Measurements from ENCODE around the gene BLVRA.
"Not testable (repeated sequence)": the region's sequence is repeated elsewhere in the genome, so short reads cannot be mapped to it uniquely, and the experiment has no call there.

Gene BLVRA

DNA sequence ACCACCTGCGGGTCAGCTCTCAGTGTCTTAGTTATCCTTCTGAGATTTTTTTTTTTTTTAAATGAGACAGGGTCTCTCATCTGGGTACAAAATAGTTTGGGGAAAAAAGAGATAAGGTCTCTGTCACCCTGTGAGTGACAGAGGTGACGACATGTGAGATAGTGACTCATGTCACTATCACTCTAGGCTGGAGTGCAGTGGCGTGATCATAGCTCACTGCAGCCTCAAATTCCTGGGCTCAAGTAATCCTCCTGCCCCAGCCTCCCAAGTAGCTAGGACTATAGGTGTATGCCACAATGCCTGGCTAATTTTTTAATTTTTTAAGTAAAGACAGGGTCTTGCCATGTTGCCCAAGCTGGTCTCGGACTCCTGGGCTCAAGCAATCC is 10.4 kb downstream of the BLVRA start:
- Mint-ChIP-seq H3K27me3 (no peaks in the 10 kb centered on the region), H3K4me1 (peaks cover 4 to 9% of the 10 kb centered on the region in 2 donors), H3K36me3 (peaks cover 0 to 5% of the 10 kb centered on the region in 2 donors), H3K9me3 (no peaks in the 10 kb centered on the region), H3K4me3 (no peak overlapping the region), H3K27ac (no peak overlapping the region)
- no peak for DNase-seq
- no peak for ATAC-seq (replicated peaks)

DNA sequence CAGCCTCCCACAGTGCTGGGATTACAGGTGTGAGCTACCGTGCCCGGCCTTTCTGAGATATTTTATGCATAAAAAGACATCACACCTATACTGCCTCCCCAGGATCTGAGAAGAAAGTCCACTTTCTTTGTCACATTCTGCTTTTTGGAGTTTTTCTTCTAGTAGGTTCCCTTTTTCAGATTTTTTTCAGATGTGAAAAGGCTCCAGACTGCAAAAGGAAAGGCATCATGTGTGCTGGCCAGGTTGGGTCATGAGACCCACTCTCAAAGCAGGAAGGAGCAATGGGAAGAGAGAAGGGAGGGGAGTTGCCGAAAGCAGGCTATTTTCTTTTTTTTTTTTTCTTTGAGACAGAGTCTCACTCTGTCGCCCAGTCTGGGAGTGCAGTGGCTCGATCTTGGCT is 10.8 kb downstream of the BLVRA start:
- no peak overlapping the region for H3K4me3 Mint-ChIP-seq
- no peaks in the 10 kb centered on the region for H3K9me3 Mint-ChIP-seq
- ATAC-seq (replicated peaks) (no peak), DNase-seq (no peak)
- no peak overlapping the region for H3K27ac Mint-ChIP-seq
- H3K36me3 Mint-ChIP-seq: peaks cover 0 to 5% of the 10 kb centered on the region in 2 donors
- H3K4me1 Mint-ChIP-seq: peaks cover 3 to 7% of the 10 kb centered on the region in 2 donors
- H3K27me3 Mint-ChIP-seq: no peaks in the 10 kb centered on the region

DNA sequence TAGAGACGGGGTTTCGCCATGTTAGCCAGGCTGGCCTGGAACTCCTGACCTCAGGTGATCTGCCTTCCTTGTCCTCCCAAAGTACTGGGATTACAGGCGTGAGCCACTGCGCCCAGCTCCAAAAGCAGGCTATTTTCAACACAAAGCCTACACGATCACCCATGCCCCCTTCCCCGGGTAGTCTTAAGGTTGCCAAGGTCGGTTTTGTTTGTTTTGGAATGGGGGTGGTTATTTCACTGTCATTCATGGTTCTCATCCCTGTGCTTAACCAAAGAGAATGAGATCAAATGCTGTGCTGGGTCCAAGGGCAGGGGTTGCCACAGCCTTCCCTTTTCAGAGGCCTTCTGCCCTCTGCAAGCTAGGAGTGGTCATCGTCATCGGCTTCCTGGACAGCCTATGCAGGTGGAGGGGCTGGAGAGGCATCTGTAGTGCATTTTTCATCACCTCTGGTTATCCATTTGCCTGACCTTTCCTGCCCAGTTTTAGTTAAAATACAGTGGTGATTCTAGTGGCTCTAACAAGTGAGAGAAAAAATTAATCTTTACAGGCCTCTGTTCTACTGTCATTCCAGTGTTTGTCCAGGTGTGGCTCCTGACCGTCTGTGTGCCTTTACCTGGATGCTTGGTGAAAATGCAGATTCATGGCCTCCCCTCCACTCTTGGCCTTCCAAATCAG is 11.4 kb downstream of the BLVRA start:
- Mint-ChIP-seq H3K36me3 (peaks cover 0 to 5% of the 10 kb centered on the region in 2 donors), H3K4me3 (no peak overlapping the region), H3K27me3 (no peaks in the 10 kb centered on the region), H3K4me1 (peaks cover 0 to under 1% of the 10 kb centered on the region in 2 donors), H3K27ac (no peak overlapping the region), H3K9me3 (no peaks in the 10 kb centered on the region)
- DNase-seq (no peak), ATAC-seq (replicated peaks) (no peak)

DNA sequence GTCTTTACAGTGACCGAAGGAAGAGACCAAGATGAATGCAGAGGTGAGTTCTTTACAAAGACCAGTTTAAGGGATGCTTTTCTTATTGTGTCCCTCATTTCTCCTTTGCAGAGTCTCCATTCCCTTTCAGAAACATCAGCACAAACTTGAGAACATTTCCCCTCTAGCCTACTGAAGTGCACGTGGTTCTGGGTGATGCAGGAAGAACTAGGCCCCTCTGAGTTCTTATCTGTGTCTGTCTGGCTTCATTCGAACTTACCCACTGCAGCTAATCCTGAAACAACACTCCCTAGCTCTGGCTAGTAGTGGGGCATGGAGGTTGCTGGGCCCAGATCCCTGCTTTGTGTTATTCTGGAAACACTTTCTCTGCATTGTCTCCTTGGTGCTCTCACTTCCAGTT is 12.6 kb downstream of the BLVRA start:
- no peak for ATAC-seq (replicated peaks)
- Mint-ChIP-seq H3K4me3 (no peak overlapping the region), H3K9me3 (no peaks in the 10 kb centered on the region), H3K27ac (peak overlapping the region; percentile 31), H3K36me3 (peaks cover 3 to 5% of the 10 kb centered on the region in 2 donors), H3K27me3 (no peaks in the 10 kb centered on the region), H3K4me1 (no peaks in the 10 kb centered on the region)
- no peak for DNase-seq

DNA sequence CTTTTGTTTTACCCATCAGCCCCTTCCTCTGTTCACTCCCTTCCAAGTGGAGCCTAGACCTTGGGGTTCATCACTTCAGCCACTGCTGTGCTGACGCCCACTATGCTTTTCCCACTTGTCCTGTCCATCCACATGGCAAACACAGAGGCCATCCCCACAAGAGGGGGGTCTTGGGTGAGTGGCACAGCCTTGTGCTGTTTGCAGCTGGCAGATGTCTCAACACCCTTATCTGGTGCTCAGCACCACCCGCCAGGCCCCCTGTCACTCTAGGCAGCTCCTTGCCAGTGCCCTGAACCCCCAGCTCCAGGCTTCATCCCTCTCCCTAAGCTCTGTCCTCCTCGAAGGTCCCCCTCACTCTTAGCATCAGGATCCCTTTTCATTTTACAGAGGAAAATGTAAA is 13.1 kb downstream of the BLVRA start:
- H3K27ac Mint-ChIP-seq: no peak overlapping the region
- no peak for ATAC-seq (replicated peaks)
- H3K9me3 Mint-ChIP-seq: no peaks in the 10 kb centered on the region
- DNase-seq: no peak
- H3K4me3 Mint-ChIP-seq: no peak overlapping the region
- H3K27me3 Mint-ChIP-seq: no peaks in the 10 kb centered on the region
- H3K4me1 Mint-ChIP-seq: no peaks in the 10 kb centered on the region
- peaks cover 3 to 7% of the 10 kb centered on the region in 2 donors for H3K36me3 Mint-ChIP-seq

DNA sequence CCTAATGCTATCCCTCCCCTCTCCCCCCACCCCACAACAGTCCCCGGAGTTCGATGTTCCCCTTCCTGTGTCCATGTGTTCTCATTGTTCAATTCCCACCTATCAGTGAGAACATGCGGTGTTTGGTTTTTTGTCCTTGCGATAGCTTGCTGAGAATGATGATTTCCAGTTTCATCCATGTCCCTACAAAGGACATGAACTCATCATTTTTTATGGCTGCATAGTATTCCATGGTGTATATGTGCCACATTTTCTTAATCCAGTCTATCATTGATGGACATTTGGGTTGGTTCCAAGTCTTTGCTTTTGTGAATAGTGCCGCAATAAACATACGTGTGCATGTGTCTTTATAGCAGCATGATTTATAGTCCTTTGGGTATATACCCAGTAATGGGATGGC is 14.8 kb downstream of the BLVRA start:
- H3K4me3 Mint-ChIP-seq; ATAC-seq (replicated peaks); H3K27ac Mint-ChIP-seq; H3K27me3 Mint-ChIP-seq; H3K9me3 Mint-ChIP-seq; DNase-seq; H3K4me1 Mint-ChIP-seq: not testable (repeated sequence)
- H3K36me3 Mint-ChIP-seq: peaks cover 3 to 13% of the 10 kb centered on the region in 2 donors

DNA sequence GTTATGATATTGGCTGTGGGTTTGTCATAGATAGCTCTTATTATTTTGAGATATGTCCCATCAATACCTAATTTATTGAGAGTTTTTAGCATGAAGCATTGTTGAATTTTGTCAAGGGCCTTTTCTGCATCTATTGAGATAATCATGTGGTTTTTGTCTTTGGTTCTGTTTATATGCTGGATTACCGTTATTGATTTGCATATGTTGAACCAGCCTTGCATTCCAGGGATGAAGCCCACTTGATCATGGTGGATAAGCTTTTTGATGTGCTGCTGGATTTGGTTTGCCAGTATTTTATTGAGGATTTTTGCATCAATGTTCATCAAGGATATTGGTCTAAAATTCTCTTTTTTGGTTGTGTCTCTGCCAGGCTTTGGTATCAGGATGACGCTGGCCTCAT is 16.8 kb downstream of the BLVRA start:
- ATAC-seq (replicated peaks); H3K27ac Mint-ChIP-seq; H3K27me3 Mint-ChIP-seq; H3K4me1 Mint-ChIP-seq; H3K9me3 Mint-ChIP-seq; DNase-seq; H3K4me3 Mint-ChIP-seq: not testable (repeated sequence)
- peaks cover 4 to 18% of the 10 kb centered on the region in 2 donors for H3K36me3 Mint-ChIP-seq

DNA sequence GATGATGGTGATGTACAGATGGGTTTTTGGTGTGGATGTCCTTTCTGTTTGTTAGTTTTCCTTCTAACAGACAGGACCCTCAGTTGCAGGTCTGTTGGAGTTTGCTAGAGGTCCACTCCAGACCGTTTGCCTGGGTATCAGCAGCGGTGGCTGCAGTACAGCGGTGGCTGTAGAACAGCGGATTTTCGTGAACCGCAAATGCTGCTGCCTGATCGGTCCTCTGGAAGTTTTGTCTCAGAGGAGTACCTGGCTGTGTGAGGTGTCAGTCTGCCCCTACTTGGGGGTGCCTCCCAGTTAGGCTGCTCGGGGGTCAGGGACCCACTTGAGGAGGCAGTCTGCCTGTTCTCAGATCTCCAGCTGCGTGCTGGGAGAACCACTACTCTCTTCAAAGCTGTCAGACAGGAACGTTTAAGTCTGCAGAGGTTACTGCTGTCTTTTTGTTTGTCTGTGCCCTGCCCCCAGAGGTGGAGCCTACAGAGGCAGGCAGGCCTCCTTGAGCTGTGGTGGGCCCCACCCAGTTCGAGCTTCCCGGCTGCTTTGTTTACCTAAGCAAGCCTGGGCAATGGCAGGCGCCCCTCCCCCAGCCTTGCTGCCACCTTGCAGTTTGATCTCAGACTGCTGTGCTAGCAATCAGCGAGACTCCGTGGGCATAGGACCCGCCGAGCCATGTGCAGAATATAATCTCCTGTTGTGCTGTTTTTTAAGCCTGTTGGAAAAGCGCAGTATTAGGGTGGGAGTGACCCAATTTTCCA is 20.0 kb downstream of the BLVRA start:
- peaks cover 8 to 20% of the 10 kb centered on the region in 2 donors for H3K36me3 Mint-ChIP-seq
- H3K27ac Mint-ChIP-seq; H3K9me3 Mint-ChIP-seq; DNase-seq; H3K4me3 Mint-ChIP-seq; ATAC-seq (replicated peaks); H3K27me3 Mint-ChIP-seq; H3K4me1 Mint-ChIP-seq: not testable (repeated sequence)

DNA sequence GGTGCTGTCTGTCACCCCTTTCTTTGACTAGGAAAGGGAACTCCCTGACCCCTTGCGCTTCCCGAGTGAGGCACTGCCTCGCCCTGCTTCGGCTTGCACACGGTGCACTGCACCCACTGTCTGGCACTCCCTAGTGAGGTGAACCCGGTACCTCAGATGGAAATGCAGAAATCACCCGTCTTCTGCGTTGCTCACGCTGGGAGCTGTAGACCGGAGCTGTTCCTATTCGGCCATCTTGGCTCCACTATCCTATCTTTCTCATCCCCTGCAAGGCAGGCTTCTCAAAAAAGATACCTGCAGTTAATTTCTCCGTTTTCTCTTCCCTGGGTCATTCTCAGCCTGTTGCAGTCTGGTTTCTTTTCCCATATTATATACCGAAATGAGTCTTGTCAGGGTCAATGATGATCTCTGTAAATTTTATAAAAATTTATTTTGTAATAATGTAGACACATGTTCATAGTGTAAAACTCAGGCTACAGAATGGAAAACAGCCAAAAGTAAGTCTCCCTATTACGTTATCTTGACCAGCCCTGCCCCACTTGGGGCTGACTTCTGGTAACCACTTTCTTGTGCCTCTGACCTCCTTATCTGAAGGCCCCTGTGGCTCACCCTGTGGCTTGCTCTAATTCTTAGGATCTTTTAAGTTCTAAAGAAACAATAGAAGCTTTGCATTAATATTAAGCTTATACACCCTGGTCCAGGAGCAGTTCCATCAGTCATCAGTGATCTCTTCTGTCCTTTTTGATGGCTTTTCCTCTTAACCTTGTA is 20.7 kb downstream of the BLVRA start:
- H3K36me3 Mint-ChIP-seq: peaks cover 8 to 20% of the 10 kb centered on the region in 2 donors
- no peaks in the 10 kb centered on the region for H3K27me3 Mint-ChIP-seq
- H3K27ac Mint-ChIP-seq: no peak overlapping the region
- H3K9me3 Mint-ChIP-seq: no peaks in the 10 kb centered on the region
- no peak overlapping the region for H3K4me3 Mint-ChIP-seq
- peaks cover 0 to 1% of the 10 kb centered on the region in 2 donors for H3K4me1 Mint-ChIP-seq
- ATAC-seq (replicated peaks) (no peak), DNase-seq (no peak)

DNA sequence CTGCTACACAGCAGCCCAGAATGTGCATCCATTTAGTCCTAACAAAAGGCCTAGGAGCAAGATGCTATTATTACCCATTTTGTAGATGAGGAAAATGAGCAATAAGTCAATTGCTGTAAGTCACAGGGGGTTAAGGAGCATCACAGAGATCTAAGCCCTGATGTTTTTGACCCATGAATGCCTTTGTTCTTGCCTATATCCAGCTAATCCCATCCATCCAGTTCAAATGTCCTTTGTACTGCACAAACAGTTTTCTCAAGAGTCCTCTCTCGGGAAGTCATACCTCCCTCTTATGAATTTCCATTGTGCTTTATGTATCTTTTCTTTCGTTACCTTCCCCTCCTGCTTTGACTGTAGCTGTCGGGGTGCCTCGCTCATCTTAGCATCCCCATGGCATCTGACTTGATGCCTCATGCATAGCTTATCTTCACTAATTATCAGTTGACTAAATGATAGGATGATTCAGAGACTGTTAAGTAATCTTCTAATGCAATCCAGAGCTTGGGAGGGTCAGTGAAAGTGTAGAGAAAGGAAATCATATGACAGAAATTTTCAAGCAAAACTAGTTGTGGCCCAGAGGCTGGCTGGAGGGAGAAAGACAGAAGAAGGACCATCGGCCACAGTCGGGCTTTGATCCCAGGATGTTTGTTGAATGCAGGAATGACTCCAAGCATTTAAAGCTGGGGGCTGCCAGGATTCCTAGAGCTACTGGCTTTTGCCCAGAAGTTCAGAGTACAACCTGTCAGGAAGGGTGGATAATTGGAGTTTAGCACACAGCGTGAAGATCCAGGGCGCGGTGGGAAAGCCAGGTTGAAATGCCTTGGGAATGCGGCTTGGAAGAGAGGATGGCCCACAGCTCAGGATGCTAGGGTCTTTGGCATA is 23.5 kb downstream of the BLVRA start:
- H3K27ac Mint-ChIP-seq: no peak overlapping the region
- DNase-seq (no peak), ATAC-seq (replicated peaks) (no peak)
- no peaks in the 10 kb centered on the region for H3K27me3 Mint-ChIP-seq
- H3K36me3 Mint-ChIP-seq: peaks cover 5 to 18% of the 10 kb centered on the region in 2 donors
- H3K4me1 Mint-ChIP-seq: peaks cover 0 to 2% of the 10 kb centered on the region in 2 donors
- H3K4me3 Mint-ChIP-seq: no peak overlapping the region
- H3K9me3 Mint-ChIP-seq: no peaks in the 10 kb centered on the region

DNA sequence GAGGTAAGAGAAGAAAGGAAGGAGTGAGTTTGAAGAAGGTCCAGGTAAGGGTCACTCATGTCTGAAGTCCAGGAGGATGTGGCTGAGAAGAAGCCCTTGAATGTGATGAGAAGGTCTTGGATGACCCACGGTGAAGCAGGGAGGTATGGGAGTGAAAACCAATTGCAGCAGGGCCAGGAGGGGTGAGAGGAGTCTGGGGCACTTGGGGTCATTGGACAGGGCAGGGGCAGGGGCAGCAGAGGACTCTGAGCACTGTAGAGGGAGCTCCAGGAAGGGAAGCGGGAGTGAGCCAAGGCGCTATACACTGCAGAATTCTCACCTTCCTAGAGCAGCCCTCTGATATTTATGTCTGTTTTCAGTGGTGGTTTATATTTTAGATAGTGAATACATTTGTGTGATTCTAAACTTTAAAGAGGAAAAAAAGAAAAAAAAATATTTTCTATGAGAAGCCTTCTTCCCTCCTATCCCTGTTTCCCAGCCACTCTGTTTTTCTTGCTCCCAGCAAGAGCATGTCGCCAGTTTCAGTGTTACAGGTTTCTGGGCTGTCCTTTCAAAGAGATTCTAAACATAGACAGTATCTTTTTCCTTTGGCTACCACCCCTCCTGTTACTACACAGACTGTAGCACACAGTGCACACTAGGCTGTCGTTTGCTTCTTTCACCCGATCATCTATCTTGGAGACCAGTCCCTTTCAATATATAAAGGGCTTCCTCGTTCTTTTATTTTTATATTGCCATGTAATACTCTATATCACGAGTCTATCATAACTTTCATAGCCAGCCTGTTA is 24.5 kb downstream of the BLVRA start:
- Mint-ChIP-seq H3K27me3 (no peaks in the 10 kb centered on the region), H3K27ac (no peak overlapping the region), H3K4me3 (no peak overlapping the region), H3K9me3 (no peaks in the 10 kb centered on the region), H3K4me1 (peaks cover 0 to 2% of the 10 kb centered on the region in 2 donors), H3K36me3 (peaks cover 5 to 15% of the 10 kb centered on the region in 2 donors)
- DNase-seq (no peak), ATAC-seq (replicated peaks) (no peak)

DNA sequence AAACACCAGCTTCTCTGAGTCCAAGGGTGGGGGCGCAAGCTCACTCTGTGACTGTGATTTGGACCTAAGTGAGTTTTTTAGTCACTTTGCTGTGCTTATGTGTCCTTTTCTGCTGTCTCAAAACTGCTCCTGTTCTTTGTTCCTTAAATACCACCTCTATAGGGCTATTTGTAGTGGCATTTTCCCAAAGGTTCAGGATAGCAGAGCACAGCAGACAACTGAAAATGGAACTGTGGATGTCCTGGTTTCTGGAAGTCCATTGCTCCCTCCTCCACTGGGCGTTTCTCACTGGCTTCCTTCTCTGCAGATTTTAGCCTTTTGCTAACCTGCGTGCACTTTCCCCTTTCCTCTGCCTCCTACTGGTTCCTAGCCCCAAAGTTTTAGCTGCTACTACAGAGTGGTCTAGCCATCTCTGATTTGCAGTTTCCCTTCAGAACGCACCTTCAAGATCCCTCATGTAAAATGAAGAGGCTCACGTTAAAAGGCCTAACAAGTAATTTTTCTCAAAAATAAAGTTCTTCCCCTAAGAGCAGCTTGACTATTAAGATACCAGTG is 25.6 kb downstream of the BLVRA start:
- Mint-ChIP-seq H3K36me3 (peaks cover 5 to 18% of the 10 kb centered on the region in 2 donors), H3K27me3 (no peaks in the 10 kb centered on the region), H3K4me1 (peaks cover 0 to 2% of the 10 kb centered on the region in 2 donors), H3K27ac (no peak overlapping the region), H3K4me3 (no peak overlapping the region), H3K9me3 (no peaks in the 10 kb centered on the region)
- ATAC-seq (replicated peaks) (peak in 1 of 2 donors; percentile 14), DNase-seq (no peak)

DNA sequence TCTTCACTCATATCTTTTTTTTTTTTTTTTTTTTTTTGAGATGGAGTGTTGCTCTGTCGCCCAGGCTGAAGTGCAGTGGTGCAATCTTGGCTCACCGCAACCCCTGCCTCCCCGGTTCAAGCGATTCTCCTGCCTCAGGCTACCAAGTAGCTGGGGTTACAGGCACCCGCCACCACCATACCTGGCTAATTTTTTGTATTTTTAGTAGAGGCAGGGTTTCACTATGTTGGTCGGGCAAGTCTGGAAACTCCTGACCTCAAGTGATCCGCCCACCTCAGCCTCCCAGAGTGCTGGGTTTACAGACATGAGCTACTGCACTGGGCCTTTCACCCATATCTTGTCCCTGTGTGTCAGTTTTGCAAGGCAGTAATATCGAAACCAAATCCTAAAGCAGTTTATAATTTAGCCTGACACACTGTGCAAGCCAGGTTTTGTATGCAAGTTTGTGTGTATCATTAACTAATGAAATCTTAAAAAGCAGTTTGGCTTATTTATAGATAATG is 26.2 kb downstream of the BLVRA start:
- ATAC-seq (replicated peaks) (peak; percentile 86 to 92), DNase-seq (peak; percentile 29)
- H3K27me3 Mint-ChIP-seq, H3K4me1 Mint-ChIP-seq, H3K27ac Mint-ChIP-seq, H3K4me3 Mint-ChIP-seq, H3K9me3 Mint-ChIP-seq: not testable (repeated sequence)
- H3K36me3 Mint-ChIP-seq: peaks cover 5 to 17% of the 10 kb centered on the region in 2 donors
